NB4 (cell line): Measurements from ENCODE around the gene DIP2C.

Source experiments
- MYC ChIP-seq: IDR thresholded peaks from 2 replicates; pipeline ENCODE4 v1.6.1; 2011; ENCODE audit warnings: low read depth, low read length
- POLR2A ChIP-seq: IDR thresholded peaks from 2 replicates; pipeline ENCODE4 v1.6.1; 2011; ENCODE audit warnings: mild to moderate bottlenecking; ENCODE audit not compliant: insufficient read length; ENCODE audit errors: extremely low read depth
- TF ChIP-seq, protein P1 (sequence below): IDR thresholded peaks from one replicate; pipeline ENCODE4 v1.5.1; 2012; ENCODE audit warnings: low read depth, low read length
- TF ChIP-seq, protein P2 (sequence below): IDR thresholded peaks from 2 replicates; pipeline ENCODE4 v1.6.1; 2011; ENCODE audit warnings: low read depth, low read length

DNA sequence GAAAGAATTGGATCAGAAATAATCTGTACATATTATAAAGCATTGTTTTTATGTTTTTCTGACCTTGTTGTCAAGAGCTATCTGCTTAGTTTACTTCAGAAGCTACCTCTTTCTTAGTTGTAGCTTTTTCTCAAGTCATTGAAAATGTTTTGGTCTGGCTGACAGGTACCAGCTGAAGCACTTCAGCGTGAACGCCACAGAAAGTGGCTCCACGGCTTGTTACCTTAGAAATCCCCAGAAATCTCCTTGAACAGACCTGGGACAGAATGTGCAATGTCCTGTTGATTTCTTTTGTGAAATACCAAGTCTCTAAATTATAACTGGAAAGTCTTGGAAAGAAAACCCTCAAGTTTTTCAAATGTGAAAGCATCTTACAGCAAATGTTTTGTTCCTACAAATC lies 457.4 kb downstream of the DIP2C start:
- TF ChIP-seq POLR2A: no peak
- TF ChIP-seq, protein P1, sequence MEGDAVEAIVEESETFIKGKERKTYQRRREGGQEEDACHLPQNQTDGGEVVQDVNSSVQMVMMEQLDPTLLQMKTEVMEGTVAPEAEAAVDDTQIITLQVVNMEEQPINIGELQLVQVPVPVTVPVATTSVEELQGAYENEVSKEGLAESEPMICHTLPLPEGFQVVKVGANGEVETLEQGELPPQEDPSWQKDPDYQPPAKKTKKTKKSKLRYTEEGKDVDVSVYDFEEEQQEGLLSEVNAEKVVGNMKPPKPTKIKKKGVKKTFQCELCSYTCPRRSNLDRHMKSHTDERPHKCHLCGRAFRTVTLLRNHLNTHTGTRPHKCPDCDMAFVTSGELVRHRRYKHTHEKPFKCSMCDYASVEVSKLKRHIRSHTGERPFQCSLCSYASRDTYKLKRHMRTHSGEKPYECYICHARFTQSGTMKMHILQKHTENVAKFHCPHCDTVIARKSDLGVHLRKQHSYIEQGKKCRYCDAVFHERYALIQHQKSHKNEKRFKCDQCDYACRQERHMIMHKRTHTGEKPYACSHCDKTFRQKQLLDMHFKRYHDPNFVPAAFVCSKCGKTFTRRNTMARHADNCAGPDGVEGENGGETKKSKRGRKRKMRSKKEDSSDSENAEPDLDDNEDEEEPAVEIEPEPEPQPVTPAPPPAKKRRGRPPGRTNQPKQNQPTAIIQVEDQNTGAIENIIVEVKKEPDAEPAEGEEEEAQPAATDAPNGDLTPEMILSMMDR: no peak
- TF ChIP-seq, protein P2, sequence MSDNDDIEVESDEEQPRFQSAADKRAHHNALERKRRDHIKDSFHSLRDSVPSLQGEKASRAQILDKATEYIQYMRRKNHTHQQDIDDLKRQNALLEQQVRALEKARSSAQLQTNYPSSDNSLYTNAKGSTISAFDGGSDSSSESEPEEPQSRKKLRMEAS: no peak
- TF ChIP-seq MYC: no peak
